GM23338 (cell line): ENCODE measurements around the gene ANKRD36B. TPM values are rescaled to one million over a fixed set of nuclear protein-coding genes. Genes with fewer than 3 reads are reported as not detected.
"Not testable (repeated sequence)": the region's sequence is repeated elsewhere in the genome, so short reads cannot be mapped to it uniquely, and the experiment has no call there.

Experiments
- ATAC-seq: fragments of 200-7000 bp; cut with Tn5 transposase; 3 replicates; pipeline ENCODE4 v1.9.1; 2020
- DNase-seq: peaks from one replicate; pipeline ENCODE4 v3.0.0-alpha.2; 2015; ENCODE audit warnings: low spot score
- H2AFZ ChIP-seq: fragments of 200-600 bp; sonication (generic); 2 replicates; pipeline ENCODE4 v1.8.0; 2016; ENCODE audit warnings: antibody characterized with exemption, mild to moderate bottlenecking, moderate library complexity
- H3F3A ChIP-seq: fragments of 200-600 bp; sonication (generic); replicated peaks from 2 replicates; pipeline ENCODE4 v1.8.0; 2017; ENCODE audit warnings: antibody characterized with exemption, mixed run types, low read depth
- H3K27ac ChIP-seq: fragments of 200-600 bp; sonication (generic); 2 replicates; pipeline ENCODE4 v1.6.1; 2016; ENCODE audit warnings: low read depth
- H3K27me3 ChIP-seq: fragments of 200-600 bp; sonication (generic); 2 replicates; pipeline ENCODE4 v1.8.0; 2016; ENCODE audit warnings: mild to moderate bottlenecking, mixed run types, moderate library complexity; ENCODE audit not compliant: insufficient read depth
- H3K36me3 ChIP-seq: fragments of 200-600 bp; sonication (generic); 2 replicates; pipeline ENCODE4 v1.8.0; 2016; ENCODE audit warnings: mild to moderate bottlenecking; ENCODE audit not compliant: insufficient read depth
- H3K4me1 ChIP-seq: fragments of 200-600 bp; sonication (generic); 2 replicates; pipeline ENCODE4 v1.8.0; 2016; ENCODE audit warnings: mild to moderate bottlenecking, moderate library complexity; ENCODE audit not compliant: insufficient read depth
- H3K4me2 ChIP-seq: fragments of 200-600 bp; sonication (generic); 2 replicates; pipeline ENCODE4 v1.7.1; 2017; ENCODE audit warnings: mixed run types
- H3K4me3 ChIP-seq: fragments of 200-600 bp; sonication (generic); 2 replicates; pipeline ENCODE4 v1.6.1; 2016; ENCODE audit warnings: mixed run types
- H3K79me2 ChIP-seq: fragments of 200-600 bp; sonication (generic); replicated peaks from 2 replicates; pipeline ENCODE4 v1.8.0; 2017; ENCODE audit warnings: mild to moderate bottlenecking; ENCODE audit not compliant: insufficient read depth
- H3K9me2 ChIP-seq: fragments of 200-600 bp; sonication (generic); 2 replicates; pipeline ENCODE4 v1.8.0; 2017; ENCODE audit not compliant: insufficient read depth
- H4K20me1 ChIP-seq: fragments of 200-600 bp; sonication (generic); replicated peaks from 2 replicates; pipeline ENCODE4 v1.8.0; 2017; ENCODE audit warnings: mild to moderate bottlenecking; ENCODE audit not compliant: insufficient read depth
- H3K27ac Mint-ChIP-seq: 2 replicates; pipeline ENCODE4 v1.8.0; 2020; ENCODE audit warnings: inconsistent platforms, mild to moderate bottlenecking, moderate library complexity, mixed read lengths
- H3K27me3 Mint-ChIP-seq: 3 replicates; pipeline ENCODE4 v1.8.0; 2022; ENCODE audit warnings: low read depth, mild to moderate bottlenecking, moderate library complexity, mixed read lengths, inconsistent platforms; ENCODE audit not compliant: insufficient read depth, poor library complexity
- H3K36me3 Mint-ChIP-seq: 3 replicates; pipeline ENCODE4 v1.8.0; 2021; ENCODE audit warnings: low read depth, mild to moderate bottlenecking, inconsistent platforms, moderate library complexity, mixed read lengths
- H3K4me1 Mint-ChIP-seq: 3 replicates; pipeline ENCODE4 v1.8.0; 2020; ENCODE audit warnings: mild to moderate bottlenecking, inconsistent platforms, mixed read lengths
- H3K4me3 Mint-ChIP-seq: 3 replicates; pipeline ENCODE4 v1.8.0; 2021; ENCODE audit warnings: moderate library complexity, mild to moderate bottlenecking, inconsistent platforms, mixed read lengths
- H3K9me3 Mint-ChIP-seq: 3 replicates; pipeline ENCODE4 v1.8.0; 2020; ENCODE audit warnings: moderate library complexity, mild to moderate bottlenecking, inconsistent platforms, mixed read lengths
- JUNB ChIP-seq: IDR thresholded peaks from one replicate; pipeline ENCODE4 v1.6.1; 2016; ENCODE audit warnings: antibody characterized with exemption; ENCODE audit not compliant: unreplicated experiment
- STAT1 ChIP-seq: IDR thresholded peaks from one replicate; pipeline ENCODE4 v1.6.1; 2016; ENCODE audit warnings: antibody characterized with exemption; ENCODE audit not compliant: unreplicated experiment
- polyA plus RNA-seq: library from polyadenylated mRNA; unstranded; fragments of >200 nt; fragmentation: Nextera tagmentation; extraction: Ambion mirVana; gene quantifications from 2 replicates; pipeline ENCODE4 v1.2.1, GENCODE V29; 2016
- total RNA-seq: library from RNA; depleted of rRNA; stranded (reverse); fragments of >200 nt; shearing (Covaris generic); gene quantifications from 2 replicates; pipeline ENCODE4 v1.2.3, GENCODE V29; 2014
- TF ChIP-seq, protein P1 (sequence below): IDR thresholded peaks from one replicate; pipeline ENCODE4 v1.6.1; 2018; ENCODE audit warnings: antibody characterized with exemption; ENCODE audit not compliant: unreplicated experiment

Gene ANKRD36B
- total and polyA plus RNA-seq, 2 experiments from 2014 or later, result 14.5 to 15.7 TPM

DNA sequence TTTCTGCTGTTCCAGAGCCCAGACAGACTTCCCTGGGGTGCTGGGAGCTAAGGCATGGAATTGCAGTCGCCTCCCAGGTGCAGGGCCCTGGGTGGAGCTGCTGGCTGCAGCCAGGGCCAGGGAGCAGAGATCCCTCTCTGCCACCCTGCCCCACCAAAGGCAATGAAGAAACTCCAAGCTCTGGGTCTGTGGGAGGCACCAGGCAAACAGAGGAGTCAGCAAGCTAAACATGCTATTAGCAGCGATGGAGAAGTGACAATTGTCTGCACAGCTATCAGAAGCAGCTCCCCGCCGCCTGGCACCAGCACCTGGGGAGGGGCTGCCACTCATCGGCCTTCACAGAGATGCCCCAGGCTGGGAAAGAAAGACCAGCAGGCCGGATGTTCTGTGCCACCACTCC, 28.2 kb upstream of the ANKRD36B start (continued):
- TF ChIP-seq, protein P1, sequence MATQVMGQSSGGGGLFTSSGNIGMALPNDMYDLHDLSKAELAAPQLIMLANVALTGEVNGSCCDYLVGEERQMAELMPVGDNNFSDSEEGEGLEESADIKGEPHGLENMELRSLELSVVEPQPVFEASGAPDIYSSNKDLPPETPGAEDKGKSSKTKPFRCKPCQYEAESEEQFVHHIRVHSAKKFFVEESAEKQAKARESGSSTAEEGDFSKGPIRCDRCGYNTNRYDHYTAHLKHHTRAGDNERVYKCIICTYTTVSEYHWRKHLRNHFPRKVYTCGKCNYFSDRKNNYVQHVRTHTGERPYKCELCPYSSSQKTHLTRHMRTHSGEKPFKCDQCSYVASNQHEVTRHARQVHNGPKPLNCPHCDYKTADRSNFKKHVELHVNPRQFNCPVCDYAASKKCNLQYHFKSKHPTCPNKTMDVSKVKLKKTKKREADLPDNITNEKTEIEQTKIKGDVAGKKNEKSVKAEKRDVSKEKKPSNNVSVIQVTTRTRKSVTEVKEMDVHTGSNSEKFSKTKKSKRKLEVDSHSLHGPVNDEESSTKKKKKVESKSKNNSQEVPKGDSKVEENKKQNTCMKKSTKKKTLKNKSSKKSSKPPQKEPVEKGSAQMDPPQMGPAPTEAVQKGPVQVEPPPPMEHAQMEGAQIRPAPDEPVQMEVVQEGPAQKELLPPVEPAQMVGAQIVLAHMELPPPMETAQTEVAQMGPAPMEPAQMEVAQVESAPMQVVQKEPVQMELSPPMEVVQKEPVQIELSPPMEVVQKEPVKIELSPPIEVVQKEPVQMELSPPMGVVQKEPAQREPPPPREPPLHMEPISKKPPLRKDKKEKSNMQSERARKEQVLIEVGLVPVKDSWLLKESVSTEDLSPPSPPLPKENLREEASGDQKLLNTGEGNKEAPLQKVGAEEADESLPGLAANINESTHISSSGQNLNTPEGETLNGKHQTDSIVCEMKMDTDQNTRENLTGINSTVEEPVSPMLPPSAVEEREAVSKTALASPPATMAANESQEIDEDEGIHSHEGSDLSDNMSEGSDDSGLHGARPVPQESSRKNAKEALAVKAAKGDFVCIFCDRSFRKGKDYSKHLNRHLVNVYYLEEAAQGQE, result no peak
- TF ChIP-seq JUNB (no peak), STAT1 (no peak)

DNA sequence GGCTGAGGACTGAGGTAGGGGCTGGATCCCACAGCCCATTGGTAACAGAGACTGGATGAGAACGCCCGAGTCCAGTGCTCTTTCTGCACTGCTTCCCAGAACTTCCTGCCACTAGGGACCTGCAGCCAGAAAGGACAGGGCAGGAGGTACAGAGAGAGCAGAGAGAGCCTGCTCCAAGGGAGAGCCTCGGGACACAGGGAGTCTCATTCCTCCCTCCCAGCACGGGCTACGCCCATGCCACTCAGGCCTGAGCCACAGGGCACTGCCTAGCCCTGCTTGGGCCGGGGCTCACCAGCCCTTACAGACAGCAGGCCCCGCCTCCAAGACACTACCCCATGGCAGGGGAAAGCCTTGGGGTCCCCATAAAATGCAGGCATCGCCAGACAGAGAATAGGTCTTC, 26.1 kb upstream of the ANKRD36B start:
- not testable (repeated sequence) for H3K27me3 Mint-ChIP-seq, H3K79me2 ChIP-seq
- peak; percentile 26; the same call in 2 of the 3 replicates for ATAC-seq

DNA sequence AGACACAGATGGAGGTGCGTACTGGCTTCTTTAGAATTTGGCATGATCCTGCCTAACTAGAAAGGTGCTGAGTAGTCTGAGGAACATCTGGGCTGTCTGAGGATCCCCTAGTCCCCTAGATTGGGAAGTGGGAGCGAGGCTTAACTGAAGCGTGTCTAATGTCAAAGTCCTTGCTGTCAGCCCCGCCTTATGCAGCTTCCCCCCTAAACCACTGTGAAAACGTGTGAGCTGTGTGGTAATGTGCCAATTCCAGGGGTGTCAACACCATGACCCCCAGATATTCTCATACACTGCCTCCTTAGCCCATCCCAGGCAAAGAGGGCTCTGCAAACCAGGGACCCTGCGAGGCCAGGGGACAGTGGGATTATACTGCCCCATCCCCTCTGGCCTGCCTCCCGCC, 22.2 kb upstream of the ANKRD36B start:
- H3F3A ChIP-seq, H3K4me1 Mint-ChIP-seq, H3K9me3 Mint-ChIP-seq, H3K27me3 Mint-ChIP-seq, H4K20me1 ChIP-seq, DNase-seq, H3K4me1 ChIP-seq, H2AFZ ChIP-seq, H3K4me3 ChIP-seq, H3K27ac ChIP-seq, H3K79me2 ChIP-seq, H3K4me3 Mint-ChIP-seq, H3K27me3 ChIP-seq, H3K36me3 Mint-ChIP-seq, H3K4me2 ChIP-seq, H3K27ac Mint-ChIP-seq, H3K36me3 ChIP-seq, H3K9me2 ChIP-seq, ATAC-seq: not testable (repeated sequence)

More for the DNA sequence above, 26.1 kb upstream of the ANKRD36B start:
- not testable (repeated sequence) for H4K20me1 ChIP-seq, H3K36me3 Mint-ChIP-seq, H3K4me2 ChIP-seq, DNase-seq, H3K4me3 Mint-ChIP-seq, H3K4me1 ChIP-seq, H3K27ac ChIP-seq, H3K9me3 Mint-ChIP-seq, H3K36me3 ChIP-seq, H3K4me1 Mint-ChIP-seq, H3K9me2 ChIP-seq, H3K27me3 ChIP-seq, H3K4me3 ChIP-seq, H3K27ac Mint-ChIP-seq, H2AFZ ChIP-seq, H3F3A ChIP-seq

DNA sequence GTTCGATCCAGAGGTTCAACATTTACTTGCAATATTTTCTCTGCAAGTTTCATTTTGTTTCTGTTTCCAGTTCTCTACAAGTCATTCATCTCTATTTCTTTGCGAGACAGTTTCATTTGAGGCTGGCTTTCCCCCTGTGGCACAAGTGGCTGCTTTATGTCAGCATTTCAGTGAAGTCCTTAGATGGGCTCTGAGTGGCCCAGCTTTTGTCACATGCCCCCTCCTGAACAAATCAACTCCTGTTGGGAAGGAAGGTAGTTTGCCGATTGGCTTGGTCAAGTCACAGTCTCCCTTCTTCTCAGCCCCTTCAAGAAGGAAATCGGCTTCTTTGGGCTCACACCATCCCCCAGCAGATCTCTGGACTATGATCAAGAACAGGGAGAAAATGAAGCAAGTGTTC, 19.1 kb upstream of the ANKRD36B start:
- not testable (repeated sequence) for H3K4me1 ChIP-seq, H3K4me1 Mint-ChIP-seq, ATAC-seq, H3K9me2 ChIP-seq, H4K20me1 ChIP-seq, H3K4me3 ChIP-seq, H3F3A ChIP-seq, H3K4me3 Mint-ChIP-seq, H3K27me3 ChIP-seq, H2AFZ ChIP-seq, H3K27ac Mint-ChIP-seq, H3K27me3 Mint-ChIP-seq, DNase-seq, H3K27ac ChIP-seq, H3K36me3 Mint-ChIP-seq, H3K4me2 ChIP-seq, H3K9me3 Mint-ChIP-seq, H3K36me3 ChIP-seq, H3K79me2 ChIP-seq

DNA sequence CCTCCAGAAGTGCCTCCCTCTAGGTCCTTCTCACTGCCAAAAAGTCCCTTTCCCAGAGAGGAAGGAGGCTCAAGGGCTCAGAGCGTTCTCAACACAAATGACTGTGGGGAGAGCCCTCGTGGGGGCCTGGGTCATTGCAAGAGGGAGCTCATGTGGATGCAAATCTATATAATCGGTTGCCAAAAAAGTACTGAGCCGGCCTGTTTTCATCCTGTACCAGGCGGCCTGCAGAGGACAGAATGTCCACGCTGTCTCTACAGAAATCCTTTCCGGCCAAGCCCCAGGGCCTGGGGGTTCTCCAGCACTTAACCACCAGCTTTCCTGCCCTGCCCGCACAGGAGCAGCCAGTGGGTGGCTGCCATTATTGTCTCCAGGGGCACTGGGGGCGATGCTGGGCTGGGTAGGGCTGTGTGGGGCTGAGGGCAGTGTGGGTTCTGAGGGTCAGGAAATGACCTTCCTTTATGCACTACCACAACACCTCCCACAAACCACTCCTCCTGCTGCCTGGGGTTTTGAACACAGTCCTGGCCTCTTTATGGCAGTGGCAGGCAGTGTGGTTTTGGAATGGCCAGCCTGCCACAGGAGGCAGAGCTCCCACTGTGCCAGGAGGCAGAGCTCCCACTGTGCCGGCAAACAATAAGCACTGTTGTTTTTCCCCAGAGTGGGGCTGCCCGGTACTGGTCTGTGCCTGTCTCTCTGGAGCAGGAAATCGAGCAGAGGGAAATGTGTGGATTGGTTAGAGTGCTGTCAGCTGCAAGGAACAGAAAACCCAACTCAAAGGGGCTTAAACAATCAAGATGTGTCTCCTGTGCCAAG, 16.1 kb upstream of the ANKRD36B start:
- not testable (repeated sequence) for H3K4me1 ChIP-seq, H3K9me2 ChIP-seq, H3K4me2 ChIP-seq, H2AFZ ChIP-seq, H4K20me1 ChIP-seq, H3K27me3 ChIP-seq, H3K4me3 ChIP-seq, H3K79me2 ChIP-seq, H3K36me3 Mint-ChIP-seq, H3F3A ChIP-seq, DNase-seq, H3K27ac Mint-ChIP-seq, H3K27ac ChIP-seq, H3K4me1 Mint-ChIP-seq, H3K36me3 ChIP-seq, H3K27me3 Mint-ChIP-seq, H3K4me3 Mint-ChIP-seq, H3K9me3 Mint-ChIP-seq
- peak; percentile 77 for ATAC-seq

DNA sequence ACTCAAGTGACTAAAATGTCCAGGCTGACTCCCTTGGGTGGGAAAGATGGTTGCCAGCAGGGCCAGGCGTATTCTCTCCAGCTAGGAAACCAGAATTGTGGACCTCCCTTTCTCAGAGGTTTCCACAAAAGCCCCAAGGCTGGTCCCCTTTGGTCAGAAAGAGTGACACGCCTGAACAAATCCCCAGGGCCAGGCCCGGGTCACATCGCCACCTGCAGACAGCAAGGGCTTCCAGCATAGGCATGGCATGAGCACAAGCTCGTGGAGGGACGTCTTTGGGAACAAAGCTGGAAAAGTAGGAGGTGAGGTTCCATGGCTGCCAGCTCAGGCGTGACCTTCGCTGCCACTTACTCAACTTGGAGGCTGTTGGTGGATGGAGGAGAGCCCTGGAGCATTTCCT, 15.4 kb upstream of the ANKRD36B start:
- H3K36me3 ChIP-seq, H3K27ac ChIP-seq, H4K20me1 ChIP-seq, H3K4me3 Mint-ChIP-seq, H2AFZ ChIP-seq, H3K79me2 ChIP-seq, H3F3A ChIP-seq, H3K9me3 Mint-ChIP-seq, H3K9me2 ChIP-seq, H3K4me1 ChIP-seq, H3K36me3 Mint-ChIP-seq, H3K4me1 Mint-ChIP-seq, H3K27me3 Mint-ChIP-seq, H3K4me3 ChIP-seq, H3K27me3 ChIP-seq, H3K27ac Mint-ChIP-seq, H3K4me2 ChIP-seq: not testable (repeated sequence)
- DNase-seq (peak; percentile 8), ATAC-seq (peak; percentile 81)
